Neural cell (in vitro differentiated cells): ENCODE results near the gene CRB2. TPM values are rescaled to one million over a fixed set of nuclear protein-coding genes. Genes with fewer than 3 reads are reported as not detected.

Source experiments
- H2AFZ ChIP-seq: fragments of 200-600, 300-800 bp; sonication (generic), shearing (Covaris generic); 2 replicates; pipeline ENCODE4 v1.6.0; 2014; ENCODE audit warnings: low read depth, mild to moderate bottlenecking, antibody characterized with exemption, low read length, moderate library complexity
- H3F3A ChIP-seq: fragments of 200-600 bp; shearing (Covaris generic); 2 replicates; pipeline ENCODE4 v1.6.1; 2016; ENCODE audit warnings: mild to moderate bottlenecking, moderate library complexity, mixed read lengths, antibody characterized with exemption, low read length; ENCODE audit not compliant: insufficient read depth, poor library complexity, severe bottlenecking
- H3K27ac ChIP-seq: fragments of 200-600, 300-800 bp; sonication (generic), shearing (Covaris generic); 2 replicates; pipeline ENCODE4 v1.5.1; 2014; ENCODE audit warnings: mild to moderate bottlenecking, low read length, moderate library complexity
- H3K27me3 ChIP-seq: fragments of 300-800, 200-600 bp; sonication (generic), shearing (Covaris generic); 2 replicates; pipeline ENCODE4 v1.6.0; 2014; ENCODE audit warnings: mild to moderate bottlenecking, low read depth, low read length, moderate library complexity; ENCODE audit not compliant: insufficient read depth
- H3K36me3 ChIP-seq: fragments of 300-800, 200-600 bp; sonication (generic), shearing (Covaris generic); 2 replicates; pipeline ENCODE4 v1.5.1; 2014; ENCODE audit warnings: mild to moderate bottlenecking, antibody characterized with exemption, low read length, moderate library complexity; ENCODE audit not compliant: insufficient read depth
- H3K4me2 ChIP-seq: fragments of 300-800, 200-600 bp; sonication (generic), shearing (Covaris generic); 2 replicates; pipeline ENCODE4 v1.6.0; 2014; ENCODE audit warnings: mild to moderate bottlenecking, low read length
- H3K4me3 ChIP-seq: fragments of 300-800, 200-600 bp; sonication (generic), shearing (Covaris generic); 2 replicates; pipeline ENCODE4 v1.5.1; 2014; ENCODE audit warnings: mild to moderate bottlenecking, low read length, moderate library complexity
- H3K79me2 ChIP-seq: fragments of 200-600 bp; shearing (Covaris generic); replicated peaks from 2 replicates; pipeline ENCODE4 v1.6.0; 2014; ENCODE audit warnings: mild to moderate bottlenecking, low read length, moderate library complexity; ENCODE audit not compliant: insufficient read depth
- H3K9ac ChIP-seq: fragments of 300-800, 200-600 bp; sonication (generic), shearing (Covaris generic); 2 replicates; pipeline ENCODE4 v1.6.1; 2016; ENCODE audit warnings: mild to moderate bottlenecking, low read length, mixed read lengths
- H3K9me2 ChIP-seq: fragments of 200-600 bp; shearing (Covaris generic); 2 replicates; pipeline ENCODE4 v1.6.1; 2016; ENCODE audit warnings: mild to moderate bottlenecking, low read length, mixed read lengths; ENCODE audit not compliant: insufficient read depth
- H3K9me3 ChIP-seq: fragments of 200-600, 300-800 bp; sonication (generic), shearing (Covaris generic); 2 replicates; pipeline ENCODE4 v1.6.1; 2016; ENCODE audit warnings: mild to moderate bottlenecking, mixed run types, low read length, moderate library complexity, mixed read lengths
- H4K20me1 ChIP-seq: fragments of 200-600 bp; shearing (Covaris generic); 2 replicates; pipeline ENCODE4 v1.6.1; 2016; ENCODE audit warnings: mild to moderate bottlenecking, mixed run types; ENCODE audit not compliant: insufficient read depth
- EP300 ChIP-seq: fragments of 450-650 bp; conservative IDR thresholded peaks from 2 replicates; pipeline ENCODE4 v1.6.1; 2014; ENCODE audit warnings: antibody characterized with exemption, mild to moderate bottlenecking, moderate library complexity; ENCODE audit not compliant: poor library complexity, severe bottlenecking
- EZH2 ChIP-seq: fragments of 200-600, 300-800 bp; shearing (Covaris generic), sonication (generic); IDR thresholded peaks from 2 replicates; pipeline ENCODE4 v1.6.1; 2014; ENCODE audit warnings: antibody characterized with exemption, low read length, borderline replicate concordance, mild to moderate bottlenecking; ENCODE audit not compliant: insufficient read depth, poor library complexity, severe bottlenecking
- MXI1 ChIP-seq: fragments of 450-650 bp; conservative IDR thresholded peaks from 2 replicates; pipeline ENCODE4 v1.6.1; 2014; ENCODE audit warnings: antibody characterized with exemption, mild to moderate bottlenecking; ENCODE audit not compliant: poor library complexity, severe bottlenecking
- POLR2AphosphoS5 ChIP-seq: IDR thresholded peaks from 2 replicates; pipeline ENCODE4 v1.6.1; 2012
- RAD21 ChIP-seq: fragments of 450-650 bp; conservative IDR thresholded peaks from 2 replicates; pipeline ENCODE4 v1.6.1; 2014; ENCODE audit warnings: antibody characterized with exemption, mild to moderate bottlenecking, moderate library complexity
- SMC3 ChIP-seq: fragments of 450-650 bp; conservative IDR thresholded peaks from 2 replicates; pipeline ENCODE4 v1.6.1; 2014; ENCODE audit warnings: antibody characterized with exemption, mild to moderate bottlenecking, moderate library complexity; ENCODE audit not compliant: poor library complexity
- TAF1 ChIP-seq: IDR thresholded peaks from 2 replicates; pipeline ENCODE4 v1.6.1; 2012; ENCODE audit warnings: low read depth
- polyA plus RNA-seq: library from polyadenylated mRNA; depleted of rRNA; stranded (reverse); fragments of >200 nt; gene quantifications from 2 replicates; pipeline ENCODE4 v1.2.3, GENCODE V29; 2014
- TF ChIP-seq, protein P1 (sequence below): fragments of 450-650 bp; IDR thresholded peaks from 2 replicates; pipeline ENCODE4 v1.5.1; 2014; ENCODE audit warnings: antibody characterized with exemption, mild to moderate bottlenecking, moderate library complexity; ENCODE audit not compliant: poor library complexity, severe bottlenecking
- TF ChIP-seq, protein P2 (sequence below): IDR thresholded peaks from 2 replicates; pipeline ENCODE4 v1.6.1; 2012; ENCODE audit warnings: borderline replicate concordance

The CRB2 gene
- polyA plus RNA-seq, 1 donor from 2014 or later, result 0.32 TPM

DNA sequence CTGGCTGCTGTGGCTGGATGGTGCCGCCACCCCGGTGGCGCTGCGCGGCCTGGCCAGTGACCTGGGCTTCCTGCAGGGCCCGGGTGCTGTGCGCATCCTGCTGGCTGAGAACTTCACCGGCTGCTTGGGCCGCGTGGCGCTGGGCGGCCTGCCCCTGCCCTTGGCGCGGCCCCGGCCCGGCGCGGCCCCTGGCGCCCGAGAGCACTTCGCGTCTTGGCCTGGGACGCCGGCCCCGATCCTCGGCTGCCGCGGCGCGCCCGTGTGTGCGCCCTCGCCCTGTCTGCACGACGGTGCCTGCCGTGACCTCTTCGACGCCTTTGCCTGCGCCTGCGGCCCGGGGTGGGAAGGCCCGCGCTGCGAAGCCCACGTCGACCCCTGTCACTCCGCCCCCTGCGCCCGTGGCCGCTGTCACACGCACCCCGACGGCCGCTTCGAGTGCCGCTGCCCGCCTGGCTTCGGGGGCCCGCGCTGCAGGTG is 17.5 kb downstream of the CRB2 start:
- Histone ChIP-seq H3K36me3 (no peaks in the 10 kb centered on the region), H4K20me1 (no peaks in the 10 kb centered on the region), H3K4me3 (no peak overlapping the region), H2AFZ (no peak overlapping the region), H3K27me3 (no peaks in the 10 kb centered on the region), H3K9me2 (no peaks in the 10 kb centered on the region), H3K79me2 (no peaks in the 10 kb centered on the region), H3K9me3 (no peaks in the 10 kb centered on the region), H3K4me2 (no peak overlapping the region), H3K9ac (no peak overlapping the region), H3K27ac (no peak overlapping the region), H3F3A (no peaks in the 10 kb centered on the region)
- TF ChIP-seq SMC3 (no peak), MXI1 (no peak), EP300 (no peak)

DNA sequence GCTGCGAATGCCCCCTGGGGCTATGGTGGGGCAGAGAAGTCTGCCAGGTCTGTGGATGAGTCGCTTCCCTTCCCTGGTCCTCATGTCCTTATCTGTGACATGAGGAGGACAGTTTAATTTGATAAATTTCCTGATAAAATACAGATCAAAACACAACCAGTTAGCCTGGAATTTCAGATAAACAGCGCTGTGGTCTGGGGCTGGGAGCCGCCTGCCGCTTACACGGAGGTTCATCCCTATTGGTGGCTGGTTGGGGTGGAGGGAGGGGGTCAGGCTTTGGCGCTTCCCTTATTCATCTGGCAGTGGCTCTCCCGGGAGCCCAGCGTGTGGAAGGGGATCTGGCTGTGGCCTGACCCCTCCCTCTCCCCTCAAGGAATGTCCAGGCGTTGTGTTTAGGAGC is 17.9 kb downstream of the CRB2 start:
- Histone ChIP-seq H2AFZ (no peak overlapping the region), H3K27ac (no peak overlapping the region), H3K9me3 (no peaks in the 10 kb centered on the region), H3K4me2 (no peak overlapping the region), H3K36me3 (no peaks in the 10 kb centered on the region), H4K20me1 (no peaks in the 10 kb centered on the region), H3K9ac (no peak overlapping the region), H3K9me2 (no peaks in the 10 kb centered on the region), H3K4me3 (no peak overlapping the region), H3K27me3 (no peaks in the 10 kb centered on the region), H3F3A (no peaks in the 10 kb centered on the region), H3K79me2 (no peaks in the 10 kb centered on the region)
- TF ChIP-seq SMC3 (no peak), RAD21 (no peak), TAF1 (no peak), EZH2 (no peak), MXI1 (no peak)
- TF ChIP-seq, protein P1, sequence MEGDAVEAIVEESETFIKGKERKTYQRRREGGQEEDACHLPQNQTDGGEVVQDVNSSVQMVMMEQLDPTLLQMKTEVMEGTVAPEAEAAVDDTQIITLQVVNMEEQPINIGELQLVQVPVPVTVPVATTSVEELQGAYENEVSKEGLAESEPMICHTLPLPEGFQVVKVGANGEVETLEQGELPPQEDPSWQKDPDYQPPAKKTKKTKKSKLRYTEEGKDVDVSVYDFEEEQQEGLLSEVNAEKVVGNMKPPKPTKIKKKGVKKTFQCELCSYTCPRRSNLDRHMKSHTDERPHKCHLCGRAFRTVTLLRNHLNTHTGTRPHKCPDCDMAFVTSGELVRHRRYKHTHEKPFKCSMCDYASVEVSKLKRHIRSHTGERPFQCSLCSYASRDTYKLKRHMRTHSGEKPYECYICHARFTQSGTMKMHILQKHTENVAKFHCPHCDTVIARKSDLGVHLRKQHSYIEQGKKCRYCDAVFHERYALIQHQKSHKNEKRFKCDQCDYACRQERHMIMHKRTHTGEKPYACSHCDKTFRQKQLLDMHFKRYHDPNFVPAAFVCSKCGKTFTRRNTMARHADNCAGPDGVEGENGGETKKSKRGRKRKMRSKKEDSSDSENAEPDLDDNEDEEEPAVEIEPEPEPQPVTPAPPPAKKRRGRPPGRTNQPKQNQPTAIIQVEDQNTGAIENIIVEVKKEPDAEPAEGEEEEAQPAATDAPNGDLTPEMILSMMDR, result no peak

DNA sequence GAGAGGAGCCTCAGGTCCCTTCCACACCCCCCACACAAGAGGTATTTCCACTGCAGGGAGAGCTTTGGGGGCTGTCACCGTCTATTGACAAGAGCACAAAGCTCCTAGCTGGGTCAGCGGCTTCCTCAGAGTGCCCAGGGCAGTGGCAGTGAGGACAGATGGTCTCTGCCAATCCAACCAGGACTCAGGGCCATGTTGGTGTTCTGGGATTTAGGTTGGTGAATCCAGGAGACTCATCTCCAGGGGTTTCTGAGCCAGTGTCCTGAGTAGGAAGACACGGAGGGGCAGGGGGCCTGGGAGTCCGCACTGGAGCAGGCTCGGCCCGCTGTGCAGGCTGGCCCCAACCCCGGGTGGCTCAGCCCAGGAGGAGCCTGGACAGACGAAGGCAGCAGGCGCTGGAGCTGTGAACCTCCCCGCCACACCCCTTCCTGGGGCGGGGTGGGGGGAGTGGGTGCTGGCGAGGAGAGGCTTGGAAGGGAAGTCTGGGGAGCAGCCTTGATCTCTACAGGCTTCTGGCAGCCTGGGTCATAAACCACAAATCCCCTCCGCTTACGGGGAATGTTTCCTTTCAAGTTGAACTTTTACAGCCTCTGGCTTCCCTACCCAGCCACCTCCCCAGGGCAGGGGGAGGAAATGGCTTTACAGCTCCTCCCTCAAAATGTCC is 19.6 kb downstream of the CRB2 start:
- Histone ChIP-seq H3K79me2 (no peaks in the 10 kb centered on the region), H3K9me3 (no peaks in the 10 kb centered on the region), H3K27me3 (no peaks in the 10 kb centered on the region), H2AFZ (no peak overlapping the region), H3K4me2 (no peak overlapping the region), H3K27ac (no peak overlapping the region), H3K9me2 (no peaks in the 10 kb centered on the region), H3K4me3 (no peak overlapping the region), H3K36me3 (no peaks in the 10 kb centered on the region), H4K20me1 (no peaks in the 10 kb centered on the region), H3F3A (no peaks in the 10 kb centered on the region), H3K9ac (no peak overlapping the region)
- TF ChIP-seq EZH2 (no peak), EP300 (no peak), TAF1 (no peak), MXI1 (no peak), RAD21 (no peak), POLR2AphosphoS5 (no peak), SMC3 (no peak)
- TF ChIP-seq, protein P1, result no peak
- TF ChIP-seq, protein P2, sequence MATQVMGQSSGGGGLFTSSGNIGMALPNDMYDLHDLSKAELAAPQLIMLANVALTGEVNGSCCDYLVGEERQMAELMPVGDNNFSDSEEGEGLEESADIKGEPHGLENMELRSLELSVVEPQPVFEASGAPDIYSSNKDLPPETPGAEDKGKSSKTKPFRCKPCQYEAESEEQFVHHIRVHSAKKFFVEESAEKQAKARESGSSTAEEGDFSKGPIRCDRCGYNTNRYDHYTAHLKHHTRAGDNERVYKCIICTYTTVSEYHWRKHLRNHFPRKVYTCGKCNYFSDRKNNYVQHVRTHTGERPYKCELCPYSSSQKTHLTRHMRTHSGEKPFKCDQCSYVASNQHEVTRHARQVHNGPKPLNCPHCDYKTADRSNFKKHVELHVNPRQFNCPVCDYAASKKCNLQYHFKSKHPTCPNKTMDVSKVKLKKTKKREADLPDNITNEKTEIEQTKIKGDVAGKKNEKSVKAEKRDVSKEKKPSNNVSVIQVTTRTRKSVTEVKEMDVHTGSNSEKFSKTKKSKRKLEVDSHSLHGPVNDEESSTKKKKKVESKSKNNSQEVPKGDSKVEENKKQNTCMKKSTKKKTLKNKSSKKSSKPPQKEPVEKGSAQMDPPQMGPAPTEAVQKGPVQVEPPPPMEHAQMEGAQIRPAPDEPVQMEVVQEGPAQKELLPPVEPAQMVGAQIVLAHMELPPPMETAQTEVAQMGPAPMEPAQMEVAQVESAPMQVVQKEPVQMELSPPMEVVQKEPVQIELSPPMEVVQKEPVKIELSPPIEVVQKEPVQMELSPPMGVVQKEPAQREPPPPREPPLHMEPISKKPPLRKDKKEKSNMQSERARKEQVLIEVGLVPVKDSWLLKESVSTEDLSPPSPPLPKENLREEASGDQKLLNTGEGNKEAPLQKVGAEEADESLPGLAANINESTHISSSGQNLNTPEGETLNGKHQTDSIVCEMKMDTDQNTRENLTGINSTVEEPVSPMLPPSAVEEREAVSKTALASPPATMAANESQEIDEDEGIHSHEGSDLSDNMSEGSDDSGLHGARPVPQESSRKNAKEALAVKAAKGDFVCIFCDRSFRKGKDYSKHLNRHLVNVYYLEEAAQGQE, result no peak
